CD4-positive, alpha-beta T cell treated with Interleukin-15 for 4 hours (primary cell): Measurements from ENCODE around the gene CIAO3.
"Not testable (repeated sequence)": the region's sequence is repeated elsewhere in the genome, so short reads cannot be mapped to it uniquely, and the experiment has no call there.

ENCODE experiments used
- DNase-seq: peaks from one replicate; pipeline ENCODE4 v3.0.0-alpha.2; 2020; ENCODE audit warnings: low spot score

CIAO3 gene

DNA sequence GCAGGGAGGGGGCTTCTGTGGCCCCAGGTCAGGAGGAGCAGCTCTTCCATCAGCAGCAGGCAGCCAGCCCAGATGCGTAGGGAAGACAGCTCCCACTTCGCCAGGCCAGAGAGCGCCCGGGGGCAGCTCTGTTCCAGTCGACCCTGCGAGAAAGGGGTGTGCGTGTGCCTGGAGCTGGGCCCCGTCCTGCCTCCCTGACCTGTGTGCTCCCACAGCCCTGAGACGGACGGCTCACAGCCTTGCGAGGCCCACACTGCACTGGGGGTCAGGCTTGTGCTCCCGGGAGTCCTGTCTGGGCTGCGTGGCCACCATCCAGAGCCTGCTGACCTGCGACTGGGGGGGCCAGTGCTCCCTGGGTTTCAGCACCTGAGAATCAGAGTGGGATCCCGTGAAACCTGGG lies 19.3 kb upstream of the CIAO3 start:
- DNase-seq, result no peak

DNA sequence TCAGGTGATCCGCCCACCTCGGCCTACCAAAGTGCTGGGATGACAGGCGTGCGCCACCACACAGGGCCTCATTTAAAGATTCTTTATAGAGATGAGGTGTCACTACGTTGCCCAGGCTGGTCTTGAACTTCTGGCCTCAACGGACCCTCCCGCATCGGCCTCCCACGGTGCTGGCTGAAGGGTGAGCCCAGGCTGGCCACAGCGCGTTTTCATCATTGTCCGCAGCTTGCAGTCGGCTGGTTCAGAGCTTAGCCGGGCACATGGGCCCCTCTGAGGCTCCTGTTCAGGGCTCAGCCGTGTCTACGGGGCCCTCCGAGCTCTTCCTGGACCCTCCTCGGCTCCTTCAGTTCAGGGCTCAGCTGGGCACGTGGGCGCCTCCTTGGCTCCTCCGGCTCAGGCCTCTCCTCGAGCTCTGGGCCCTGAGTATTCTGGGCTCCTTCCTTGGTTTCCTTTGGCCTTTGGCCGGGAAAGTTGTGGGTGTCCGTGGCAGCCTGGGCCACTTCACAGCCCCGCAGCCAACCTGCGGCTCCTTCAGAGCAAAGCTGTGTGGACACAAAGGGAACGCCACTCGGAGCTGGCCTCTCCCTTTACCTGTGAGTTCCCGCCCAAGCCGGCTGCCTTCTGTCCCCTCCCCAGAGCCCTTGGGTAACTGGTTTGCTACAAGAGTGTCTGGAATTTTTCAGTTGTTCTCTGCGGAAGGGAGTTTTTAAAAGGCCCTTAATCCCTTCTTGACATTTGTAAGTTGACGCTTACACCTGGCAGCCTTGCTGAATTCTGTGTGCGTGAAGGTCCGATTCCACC lies 18.5 kb upstream of the CIAO3 start:
- DNase-seq, result no peak

DNA sequence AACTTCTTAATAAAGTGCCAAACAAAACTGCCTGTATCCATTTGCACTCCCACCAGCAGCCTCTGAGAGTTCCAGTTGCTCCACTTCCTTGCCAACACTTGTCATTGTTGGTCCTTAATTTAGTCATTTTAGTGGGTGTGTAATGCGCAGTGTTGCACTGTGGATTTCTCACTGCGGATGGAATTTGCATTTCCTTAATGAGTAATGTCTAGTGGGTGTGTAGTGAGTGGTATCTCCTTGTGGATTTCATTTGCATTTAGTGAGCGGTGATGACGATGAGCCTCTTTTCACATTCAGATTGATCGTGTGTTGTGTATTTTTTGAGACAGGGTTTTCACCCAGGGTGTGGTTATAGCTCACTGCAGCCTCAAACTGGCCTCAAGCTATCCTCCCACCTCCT lies 15.6 kb upstream of the CIAO3 start:
- no peak for DNase-seq

DNA sequence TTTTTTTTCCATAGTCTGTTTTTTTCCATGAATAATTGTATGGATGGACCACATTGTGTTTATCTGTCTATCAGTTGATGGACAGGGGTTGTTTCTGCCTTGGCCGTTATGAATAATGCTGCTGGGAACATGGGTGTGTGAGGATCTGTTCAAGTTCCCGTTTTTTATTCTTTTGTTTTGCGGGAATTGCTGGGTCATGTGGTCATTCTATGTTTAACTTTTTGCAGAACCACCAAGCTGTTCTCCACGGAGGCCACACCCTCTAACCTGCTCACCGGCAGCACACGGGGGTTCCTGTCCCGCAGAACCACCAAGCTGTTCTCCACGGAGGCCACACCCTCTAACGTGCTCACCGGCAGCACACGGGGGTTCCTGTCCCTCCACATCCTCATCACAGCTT lies 13.9 kb upstream of the CIAO3 start:
- DNase-seq, result no peak

DNA sequence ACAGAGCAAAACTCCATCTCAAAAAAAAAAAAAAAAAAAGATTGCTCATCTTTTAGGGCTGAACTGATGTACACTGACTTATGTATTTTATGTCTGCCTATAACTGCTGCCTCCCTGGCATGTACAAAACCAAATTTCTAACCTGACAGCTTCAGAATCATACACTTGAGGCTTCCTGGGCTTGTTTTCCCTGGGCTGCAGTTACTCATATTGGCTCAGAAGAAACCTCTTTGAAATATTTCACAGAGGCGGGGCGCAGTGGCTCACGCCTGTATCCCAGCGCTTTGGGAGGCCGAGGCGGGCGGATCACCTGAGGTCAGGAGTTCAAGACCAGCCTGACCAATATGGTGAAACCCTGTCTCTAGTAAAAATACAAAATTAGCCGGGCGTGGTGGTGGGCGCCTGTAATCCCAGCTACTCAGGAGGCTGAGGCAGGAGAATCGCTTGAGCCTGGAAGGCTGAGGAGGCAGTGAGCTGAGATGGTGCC lies 13.4 kb upstream of the CIAO3 start:
- not testable (repeated sequence) for DNase-seq

DNA sequence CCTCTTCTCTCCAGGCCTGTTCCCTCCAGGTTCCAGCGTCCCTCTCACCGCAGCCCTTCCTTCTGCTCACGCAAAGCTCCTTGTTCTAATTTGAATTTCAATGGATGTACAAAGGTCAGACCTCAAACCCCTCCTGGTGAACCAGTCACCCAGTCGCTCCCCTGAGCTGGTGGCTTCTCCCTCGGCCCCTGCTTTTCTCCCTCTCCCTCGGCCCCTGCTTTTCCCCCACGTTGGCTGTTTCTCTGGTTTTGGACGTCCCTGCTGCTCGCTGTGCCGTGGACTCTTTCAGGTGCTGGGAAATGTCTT lies 11.2 kb upstream of the CIAO3 start:
- no peak for DNase-seq

DNA sequence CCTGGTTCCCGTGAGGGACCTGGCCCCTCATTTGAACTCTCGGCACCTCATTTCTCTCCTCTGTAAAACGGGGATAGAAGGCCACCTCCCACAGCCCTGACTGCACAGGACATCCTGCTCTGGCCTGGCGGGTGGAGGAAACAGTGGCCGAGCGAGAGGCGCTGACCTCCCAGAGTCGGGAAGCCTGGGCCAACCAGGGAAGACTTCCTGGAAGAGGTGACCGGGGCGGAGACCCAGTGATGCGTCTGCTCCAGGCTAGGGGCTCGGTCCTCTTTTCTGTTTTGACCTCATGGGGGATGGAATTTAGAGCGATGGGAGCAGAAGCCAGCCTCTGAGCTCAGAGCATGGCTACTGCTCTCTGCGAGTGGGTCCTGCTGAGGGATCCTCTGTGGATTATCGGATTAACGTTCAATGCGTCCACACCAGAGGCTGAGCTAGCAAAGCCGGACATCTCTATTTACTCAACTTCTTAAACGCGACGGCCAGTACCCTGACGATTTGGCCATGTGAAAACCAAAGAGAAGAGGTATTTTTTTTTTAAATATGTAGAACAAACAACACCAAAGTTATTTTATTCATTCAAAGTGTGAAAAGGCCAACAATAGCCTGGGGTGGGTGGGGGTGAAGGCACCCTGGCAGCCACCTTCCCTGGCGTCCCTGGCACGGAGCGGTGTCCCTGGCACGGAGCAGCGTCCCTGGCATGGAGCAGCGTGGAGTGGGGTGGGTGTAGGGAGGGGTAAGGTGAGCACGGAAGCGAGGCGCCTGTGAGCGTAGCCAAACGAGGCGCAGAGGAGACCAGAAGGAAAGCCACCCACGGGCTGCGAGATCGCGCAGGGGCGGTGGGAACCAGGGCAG lies 10.6 kb upstream of the CIAO3 start:
- DNase-seq, result no peak

DNA sequence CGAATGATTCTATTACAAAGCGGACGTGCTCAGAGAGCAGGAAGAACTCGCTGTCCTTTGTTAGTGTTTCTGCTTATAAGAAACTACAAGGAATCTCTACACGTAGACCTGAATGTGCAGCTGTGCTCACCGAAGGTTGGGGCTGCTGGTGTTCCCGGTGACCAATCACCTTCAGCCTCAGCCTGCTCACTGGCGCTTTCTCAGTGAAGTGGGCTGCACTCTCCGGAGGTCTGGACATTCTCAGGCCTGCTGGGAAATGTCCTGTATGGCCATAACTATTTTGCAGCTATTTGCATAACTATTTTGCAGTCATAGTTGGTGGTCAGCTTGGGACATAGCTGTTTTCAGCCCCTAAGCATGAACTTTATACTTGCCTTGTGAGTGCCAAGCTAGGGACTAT lies 9.7 kb upstream of the CIAO3 start:
- DNase-seq, result no peak

DNA sequence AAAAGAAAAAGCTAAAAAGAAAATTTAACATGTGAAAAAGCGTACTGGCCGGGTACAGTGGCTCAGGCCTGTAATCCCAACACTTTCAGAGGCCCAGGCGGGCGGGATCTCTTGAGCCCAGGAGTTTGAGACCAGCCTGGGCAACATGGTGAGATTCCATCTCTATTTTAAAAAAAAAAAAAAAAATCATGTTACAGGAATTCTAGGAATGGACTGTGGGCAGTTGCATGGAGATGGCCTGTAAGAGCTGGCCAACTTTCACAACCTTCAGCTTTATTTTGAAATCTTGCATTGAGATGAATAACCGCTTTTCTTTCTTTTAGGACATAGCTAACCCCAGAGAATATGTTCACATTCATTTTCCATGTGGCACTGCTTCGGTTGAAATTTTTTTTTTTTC lies 8.2 kb upstream of the CIAO3 start:
- no peak for DNase-seq

DNA sequence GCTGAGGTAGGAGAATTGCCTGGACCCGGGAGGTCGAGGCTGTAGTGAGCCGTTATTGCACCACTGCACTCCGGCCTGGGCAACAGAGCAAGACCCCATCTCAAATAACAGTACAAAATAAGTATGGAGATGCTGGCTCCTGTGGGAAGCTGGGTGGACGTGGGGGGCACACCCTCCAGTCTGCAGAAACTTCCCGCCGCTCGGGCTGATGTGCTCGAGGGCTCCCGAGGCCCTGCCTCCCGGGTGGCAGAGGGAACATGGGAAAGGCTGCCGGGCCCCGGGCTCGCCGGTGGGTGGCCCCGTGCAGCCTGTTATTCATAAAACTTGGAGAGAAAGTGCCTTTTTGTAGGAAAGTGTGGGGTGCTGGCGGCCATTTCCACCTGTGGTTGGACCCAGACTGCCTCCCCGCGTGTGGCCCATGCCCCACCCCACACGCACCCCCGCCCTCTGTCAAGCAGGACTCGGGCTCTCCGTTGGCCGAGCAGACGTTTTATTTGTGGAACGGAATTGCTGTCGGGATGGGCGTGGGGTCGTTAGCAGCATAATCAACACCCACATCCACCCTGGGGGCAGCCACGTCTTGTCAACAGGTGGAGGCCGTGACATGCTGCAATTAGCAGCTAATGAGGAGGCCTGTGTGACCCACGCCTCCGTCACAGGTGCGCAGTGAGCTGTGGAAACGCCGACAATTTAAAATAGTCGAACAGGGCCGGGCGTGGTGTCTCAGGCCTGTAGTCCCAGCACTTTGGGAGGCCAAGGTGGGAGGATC lies 7.4 kb upstream of the CIAO3 start:
- DNase-seq, result no peak

DNA sequence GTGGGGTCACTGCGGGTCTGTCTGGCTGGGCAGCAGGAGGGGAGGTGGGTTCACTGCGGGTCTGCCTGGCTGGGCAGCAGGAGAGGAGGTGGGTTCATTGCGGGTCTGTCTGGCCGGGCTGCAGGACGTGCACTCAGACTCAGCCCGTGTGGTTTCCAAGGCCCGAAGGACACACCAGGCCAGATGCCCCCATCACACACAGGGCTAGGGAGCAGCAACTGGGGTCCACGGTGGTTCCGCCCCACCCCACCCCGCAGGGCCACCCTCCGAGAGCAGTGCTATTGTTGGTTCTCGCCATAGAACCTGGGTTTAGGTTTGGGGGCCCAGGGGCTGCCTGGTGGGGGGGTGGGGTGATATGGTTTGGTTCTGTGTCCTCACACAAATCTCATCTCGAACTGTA lies 5.8 kb upstream of the CIAO3 start:
- no peak for DNase-seq

DNA sequence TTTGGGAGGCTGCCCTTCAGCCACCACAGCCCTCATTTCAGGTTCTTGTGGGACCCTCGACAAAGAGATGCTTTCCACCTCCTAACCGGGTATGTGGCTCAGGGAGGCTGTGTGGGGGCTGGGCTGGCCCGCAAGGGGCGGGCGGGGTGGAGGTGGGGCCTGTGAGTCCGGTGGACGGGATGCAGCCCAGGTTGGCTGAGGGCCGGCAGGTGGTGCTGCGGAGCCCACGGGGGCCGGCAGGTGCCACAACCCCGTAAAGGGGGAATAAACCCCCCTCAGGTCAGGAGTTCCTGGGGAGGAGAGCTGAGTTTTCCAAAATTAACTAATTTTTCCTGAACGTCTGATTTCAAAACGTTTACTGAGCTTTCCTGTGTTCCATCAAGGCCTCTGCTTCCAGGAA lies 4.9 kb upstream of the CIAO3 start:
- no peak for DNase-seq

DNA sequence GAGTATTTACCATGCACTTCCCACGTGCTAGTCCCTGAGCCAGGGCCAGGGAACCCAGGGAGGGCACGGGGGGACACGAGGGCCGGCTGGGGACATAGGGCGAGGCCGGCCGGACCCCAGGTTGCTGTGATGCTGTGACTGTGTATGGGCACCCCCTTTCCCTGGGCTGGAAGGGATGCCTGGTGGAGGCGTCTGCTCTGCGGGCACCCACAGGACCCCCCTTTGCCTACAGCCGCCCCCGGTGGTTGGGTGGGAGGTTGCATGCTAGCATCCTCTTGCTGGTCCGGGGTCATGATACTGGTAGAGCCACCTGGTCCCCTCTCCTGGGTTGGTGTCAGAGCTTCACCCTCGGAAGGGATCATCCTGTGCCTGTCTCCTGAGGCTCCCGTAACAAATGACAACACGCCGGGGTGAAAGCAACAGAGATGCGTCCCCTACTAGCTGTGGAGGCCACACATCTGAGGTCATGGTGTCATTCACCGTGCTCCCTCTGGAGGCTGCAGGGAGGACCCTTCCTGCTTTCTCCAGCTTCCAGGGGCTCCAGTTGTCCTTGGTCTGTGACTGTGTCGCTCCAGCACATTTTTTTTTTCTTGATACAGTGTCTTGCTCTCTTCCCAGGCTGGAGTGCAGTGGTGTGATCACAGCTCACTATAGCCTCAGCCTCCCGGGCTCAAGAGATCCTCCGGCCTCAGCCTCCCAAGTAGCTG lies 3.1 kb upstream of the CIAO3 start:
- DNase-seq, result no peak

DNA sequence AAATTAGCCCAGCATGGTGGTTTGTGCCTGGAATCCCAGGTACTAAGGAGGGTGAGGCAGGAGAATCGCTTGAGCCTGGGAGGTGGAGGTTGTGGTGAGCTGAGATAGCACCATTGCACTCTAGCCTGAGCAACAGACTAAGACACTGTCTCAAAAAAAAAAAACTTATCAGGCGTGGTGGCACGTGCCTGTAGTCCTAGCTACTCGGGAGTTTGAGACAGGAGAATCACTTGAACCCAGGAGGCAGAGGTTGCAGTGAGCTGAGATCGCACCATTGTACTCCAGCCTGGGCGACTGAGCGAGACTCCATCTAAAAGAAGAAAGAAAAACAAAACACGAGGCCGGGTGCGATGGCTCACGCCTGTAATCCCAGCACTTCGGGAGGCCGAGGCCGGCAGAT lies 2.1 kb upstream of the CIAO3 start:
- not testable (repeated sequence) for DNase-seq

DNA sequence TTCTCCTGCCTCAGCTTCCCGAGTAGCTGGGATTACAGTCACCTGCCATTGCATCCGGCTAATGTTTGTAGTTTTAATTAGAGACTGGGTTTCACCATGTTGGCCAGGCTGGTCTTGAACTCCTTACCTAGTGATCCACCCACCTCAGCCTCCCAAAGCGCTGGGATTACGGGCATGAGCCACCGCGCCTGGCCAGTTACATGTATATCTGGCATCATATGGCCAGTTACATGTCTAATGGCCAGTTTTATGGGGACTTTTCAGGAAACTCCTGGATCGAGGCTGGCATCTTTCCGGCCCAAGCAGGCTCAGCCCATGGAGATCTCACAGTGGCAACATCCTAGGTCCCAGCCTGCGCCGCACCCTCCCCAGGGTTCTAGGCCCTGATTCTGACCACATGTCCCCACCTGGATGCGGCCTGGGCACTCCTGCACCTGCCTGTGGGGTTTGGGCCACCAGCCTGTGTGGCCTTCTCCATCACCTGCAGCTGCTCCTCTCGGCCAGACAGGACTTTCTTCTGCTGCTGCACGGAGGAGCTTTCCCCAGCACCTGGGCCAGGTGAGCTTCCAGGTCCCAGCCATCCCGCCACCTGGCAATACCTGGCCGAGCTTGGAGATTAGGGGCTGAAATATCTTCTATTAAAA lies 1.3 kb upstream of the CIAO3 start:
- no peak for DNase-seq

DNA sequence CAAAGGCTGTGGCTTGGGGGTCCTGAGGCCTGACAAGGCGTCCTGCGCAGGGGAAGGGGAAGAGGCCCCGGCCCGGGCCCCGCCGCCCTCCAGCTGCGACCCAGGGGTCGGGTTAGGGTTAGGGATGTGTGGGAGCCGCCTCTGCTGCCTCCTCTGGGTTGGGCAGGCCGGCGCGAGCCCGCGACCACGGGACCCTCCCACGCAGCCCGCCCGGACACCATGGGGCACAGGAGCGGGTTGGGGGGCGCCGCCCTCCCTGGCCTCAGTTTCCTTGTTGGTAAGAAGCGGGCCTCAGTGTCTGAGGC lies 386 bp downstream of the CIAO3 start:
- no peak for DNase-seq

DNA sequence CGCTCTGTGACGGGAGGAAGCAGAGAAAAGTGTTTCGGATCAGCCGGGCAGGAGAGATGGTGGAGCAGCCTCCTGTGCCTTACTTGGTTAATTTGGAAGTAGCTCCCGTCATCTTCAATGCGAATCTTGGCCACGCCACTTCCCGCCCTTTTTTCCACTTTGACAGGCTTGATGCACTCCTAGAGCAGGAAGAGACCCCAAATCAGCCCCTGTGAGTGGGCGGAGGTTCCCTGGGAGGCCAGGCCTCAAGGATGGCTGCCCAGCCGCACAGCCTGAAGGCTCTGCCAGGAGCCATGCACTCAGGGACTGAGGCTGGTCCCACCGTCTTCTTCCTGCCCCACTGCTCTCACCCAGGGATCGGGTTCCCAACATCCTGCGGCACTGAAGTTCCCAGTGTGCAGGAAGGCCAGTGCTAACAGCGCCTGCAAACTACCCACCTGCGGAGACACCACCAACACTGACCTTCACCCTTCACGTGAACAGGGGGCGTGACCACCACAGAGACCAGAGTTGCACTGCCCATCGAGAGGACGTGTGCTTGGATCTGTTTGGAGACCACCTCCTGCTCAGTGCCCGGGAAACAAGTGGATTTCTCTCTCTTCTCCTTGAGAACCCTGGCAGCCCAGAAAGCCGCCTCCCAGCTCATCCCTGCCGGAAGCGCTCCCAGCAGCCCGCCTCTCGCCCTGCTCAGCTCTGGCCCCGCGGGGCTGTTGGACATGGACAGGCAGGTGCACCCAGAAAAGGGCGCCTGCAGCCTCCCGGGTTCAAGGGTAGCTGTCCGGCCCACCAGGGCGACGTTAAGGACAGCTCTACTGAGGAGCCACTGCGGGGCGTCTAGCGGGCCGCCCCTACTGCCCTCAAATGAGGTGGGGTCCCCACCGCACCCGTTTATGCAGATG lies 988 bp downstream of the CIAO3 start:
- DNase-seq, result no peak

DNA sequence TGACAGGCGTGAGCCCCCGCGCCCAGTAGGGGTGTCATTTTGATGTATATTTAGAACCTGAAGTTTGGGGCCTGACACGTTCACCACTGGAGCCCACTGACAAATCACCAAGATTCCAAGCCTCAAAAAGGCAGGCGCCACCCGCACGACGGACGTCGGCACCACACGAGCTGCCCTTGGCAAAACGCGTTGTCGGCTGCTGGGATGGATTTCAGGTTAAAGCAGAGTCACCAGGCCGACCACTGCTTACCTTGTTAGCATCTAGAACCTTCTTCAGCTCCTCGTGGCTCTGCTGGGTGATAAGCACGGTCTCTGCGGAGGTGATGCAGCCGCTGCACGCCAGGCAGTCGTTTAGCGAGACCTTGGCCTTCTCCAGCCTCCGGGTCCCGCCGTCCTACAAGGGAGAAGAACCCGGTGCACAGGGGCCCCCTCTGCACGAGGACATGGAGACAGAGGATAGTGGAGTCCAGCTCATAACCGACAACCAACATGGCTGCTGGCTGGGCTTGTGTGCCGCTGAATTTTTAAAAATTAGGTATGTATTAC lies 3.8 kb downstream of the CIAO3 start:
- DNase-seq, result no peak

DNA sequence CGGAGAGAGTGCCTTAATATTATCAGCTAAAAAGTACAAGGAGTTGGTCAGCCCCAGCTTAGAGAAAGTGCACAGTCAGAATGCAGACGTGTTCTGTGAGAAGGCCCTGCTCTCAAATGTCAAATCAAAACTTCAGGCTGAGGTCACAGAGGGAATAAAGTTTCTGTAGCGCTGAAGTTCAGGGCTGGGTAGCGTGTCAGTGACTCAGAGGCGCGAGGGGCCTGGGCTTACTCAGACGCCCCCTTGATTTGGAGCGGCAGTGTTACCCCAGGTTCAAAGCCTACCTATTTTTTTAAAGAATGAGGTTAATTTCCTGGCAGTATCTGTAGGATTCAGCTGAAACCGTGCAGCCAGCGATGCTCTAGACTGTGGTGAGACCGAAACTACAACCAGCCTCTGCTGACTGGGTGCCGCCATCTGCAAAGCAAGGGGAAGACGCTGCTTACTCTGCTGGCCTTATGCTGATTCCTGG lies 4.8 kb downstream of the CIAO3 start:
- DNase-seq, result no peak
